GM12878 (cell line): ENCODE measurements around the gene IL4. TPM values are rescaled to one million over a fixed set of nuclear protein-coding genes. Genes with fewer than 3 reads are reported as not detected.

Experiments used
- ATAC-seq: fragments of 200-7000 bp; cut with Tn5 transposase; 3 replicates; pipeline ENCODE4 v1.9.1; 2020; ENCODE audit warnings: mild to moderate bottlenecking, moderate library complexity
- BruUV-seq: library from RNA; stranded (reverse); fragments of 400-500 nt; replicated peaks from 2 replicates; lab custom pipeline; 2021; lab: Mats Ljungman, UMichigan
- CTCF ChIA-PET: fragments of 300-600 bp; sonication (Branson Sonifier 250); formaldehyde crosslinking; extraction: SDS; loops from one replicate; lab custom pipeline; 2021; ENCODE audit warnings: inconsistent platforms; lab: Yijun Ruan, JAX
- POLR2A ChIA-PET: fragments of 350-600 bp; formaldehyde crosslinking; extraction: SDS; loops from one replicate; lab custom pipeline; 2021; ENCODE audit warnings: inconsistent platforms; lab: Charles Lee
- RAD21 ChIA-PET: fragments of 300-600 bp; sonication (Branson Sonifier 250); formaldehyde crosslinking; loops from one replicate; lab custom pipeline; 2023; ENCODE audit warnings: antibody characterized with exemption; ENCODE audit not compliant: unreplicated experiment; lab: Charles Lee
- SMC1A ChIA-PET: fragments of 300-600 bp; sonication (Branson Sonifier 250); formaldehyde crosslinking; loops from one replicate; lab custom pipeline; 2023; ENCODE audit not compliant: unreplicated experiment, uncharacterized antibody; lab: Charles Lee
- DNase-seq: peaks from one replicate; pipeline ENCODE4 v3.0.0-alpha.2; 2011; ENCODE audit warnings: low read depth, low spot score
- FAIRE-seq: peaks from 3 replicates; lab custom pipeline; 2011; peaks lifted over from hg19 to GRCh38; lab: Jason Lieb, UNC
- H2AFZ ChIP-seq: 2 replicates; pipeline ENCODE4 v1.6.0; 2011; ENCODE audit warnings: low read depth, low read length, control low read depth; ENCODE audit not compliant: control insufficient read depth
- H3K27ac ChIP-seq: 2 replicates; pipeline ENCODE4 v1.5.1; 2011; ENCODE audit warnings: control low read depth; ENCODE audit not compliant: control insufficient read depth, insufficient read depth
- H3K27me3 ChIP-seq, 2 experiments: replicated peaks in 1 of 2; 2 replicates each; pipeline versions ENCODE4 v1.6.0 to v1.6.1; 2011; ENCODE audit warnings: low read length in 1 of 2; ENCODE audit not compliant: control insufficient read depth in 2 of 2, insufficient read depth in 2 of 2
- H3K36me3 ChIP-seq, 2 experiments: 2 replicates each; pipeline ENCODE4 v1.5.1; 2011; ENCODE audit warnings: low read length in 1 of 2; ENCODE audit not compliant: control insufficient read depth in 2 of 2, insufficient read depth in 2 of 2
- H3K4me1 ChIP-seq: 2 replicates; pipeline ENCODE4 v1.6.1; 2011; ENCODE audit warnings: mild to moderate bottlenecking, low read length, moderate library complexity, mixed read lengths; ENCODE audit not compliant: control insufficient read depth, insufficient read depth
- H3K4me2 ChIP-seq: 2 replicates; pipeline ENCODE4 v1.6.0; 2011; ENCODE audit warnings: control low read depth; ENCODE audit not compliant: control insufficient read depth, insufficient read depth
- H3K4me3 ChIP-seq: fragments of 200-600 bp; sonication (generic); 2 replicates; pipeline ENCODE4 v1.5.1; 2016
- H3K79me2 ChIP-seq: 2 replicates; pipeline ENCODE4 v1.6.0; 2011; ENCODE audit warnings: low read length; ENCODE audit not compliant: control insufficient read depth, insufficient read depth
- H3K9ac ChIP-seq: 2 replicates; pipeline ENCODE4 v1.8.0; 2011; ENCODE audit warnings: low read length, control low read depth, mixed read lengths; ENCODE audit not compliant: control insufficient read depth, insufficient read depth
- H3K9me3 ChIP-seq: replicated peaks from 3 replicates; pipeline ENCODE4 v1.5.1; 2011; ENCODE audit warnings: mild to moderate bottlenecking, low read length; ENCODE audit not compliant: control insufficient read depth, insufficient read depth
- H4K20me1 ChIP-seq: 2 replicates; pipeline ENCODE4 v1.6.0; 2011; ENCODE audit not compliant: control insufficient read depth, insufficient read depth
- BCL11A ChIP-seq: IDR thresholded peaks from 2 replicates; pipeline ENCODE4 v1.6.1; 2011; ENCODE audit warnings: low read depth, low read length
- CHD2 ChIP-seq: IDR thresholded peaks from 2 replicates; pipeline ENCODE4 v1.6.1; 2011; ENCODE audit warnings: low read depth, low read length, improper control_type of control experiment, borderline replicate concordance
- ESRRA ChIP-seq: IDR thresholded peaks from 2 replicates; pipeline ENCODE4 v1.6.1; 2012; ENCODE audit warnings: mild to moderate bottlenecking, low read length, improper control_type of control experiment
- GATAD2B ChIP-seq: fragments of 450-650 bp; conservative IDR thresholded peaks from 2 replicates; pipeline ENCODE4 v1.6.1; 2017; ENCODE audit warnings: low read depth, mild to moderate bottlenecking, moderate library complexity
- NR2F1 ChIP-seq: fragments of 450-650 bp; conservative IDR thresholded peaks from 2 replicates; pipeline ENCODE4 v1.6.1; 2017; ENCODE audit warnings: mild to moderate bottlenecking
- SMAD1 ChIP-seq: fragments of 450-650 bp; IDR thresholded peaks from 2 replicates; pipeline ENCODE4 v1.6.1; 2018; ENCODE audit warnings: mild to moderate bottlenecking, low read depth; ENCODE audit not compliant: partially characterized antibody
- SPI1 ChIP-seq: IDR thresholded peaks from 2 replicates; pipeline ENCODE4 v1.6.1; 2011; ENCODE audit warnings: low read depth, mild to moderate bottlenecking, low read length, moderate library complexity, borderline replicate concordance; ENCODE audit not compliant: insufficient read depth
- WGBS: methylation state at CpG from one replicate; pipeline ENCODE4 v1.1.6; 2016; ENCODE audit warnings: low lambda C conversion rate; ENCODE audit not compliant: insufficient replicate concordance, insufficient coverage; ENCODE audit errors: missing lambda C conversion rate; 5-methylcytosine and 5-hydroxymethylcytosine counted together
- in situ Hi-C: fragments of 300-500 bp; cut with MboI; formaldehyde crosslinking; loops from 9 replicates; pipeline ENCODE4 v1.14.3; 2018; ENCODE audit warnings: mixed read lengths
- intact Hi-C: fragments of 100-400 bp; cut with micrococcal nuclease; formaldehyde crosslinking; loops from one replicate; pipeline ENCODE4 v1.14.2; 2022; ENCODE audit not compliant: unreplicated experiment
- polyA plus RNA-seq, 11 experiments: library from polyadenylated mRNA; depleted of rRNA in 4 of 11; unstranded in 6 of 11; stranded (reverse) in 5 of 11; fragments of >200 nt; fragmentation: Nextera tagmentation in 4 of 11; fragmentation: Illumina TruSeq in 1 of 11; extraction: Ambion mirVana in 4 of 11; extraction: Trizol in 1 of 11; gene quantifications; 1 replicate in 1 of 11; 2 replicates in 10 of 11; pipeline versions ENCODE4 v1.2.1 to v1.2.3, GENCODE V29; 2011 to 2016; ENCODE audit warnings: inconsistent platforms in 2 of 11, missing spikeins in 2 of 11, low read depth in 1 of 11
- total RNA-seq, 4 experiments: library from RNA; depleted of rRNA in 3 of 4; stranded (reverse); fragments of >200 nt in 3 of 4; fragmentation: Illumina TruSeq in 1 of 4; extraction: Trizol in 1 of 4; gene quantifications; 2 replicates each; pipeline versions ENCODE4 v1.2.1 to v1.2.3, GENCODE V29; 2013 to 2021
- TF ChIP-seq, protein P1 (sequence below): fragments of 150-350 bp; IDR thresholded peaks from 2 replicates; pipeline ENCODE4 v1.6.1; 2016; ENCODE audit warnings: low read depth, low read length

The IL4 gene
- total and polyA plus RNA-seq, 10 of the 15 experiments (the other 5 are each of a cell fraction or from before 2014, with no cell fraction given), result 0.20 to 0.80 (median 0.50) TPM; not detected in 7

DNA sequence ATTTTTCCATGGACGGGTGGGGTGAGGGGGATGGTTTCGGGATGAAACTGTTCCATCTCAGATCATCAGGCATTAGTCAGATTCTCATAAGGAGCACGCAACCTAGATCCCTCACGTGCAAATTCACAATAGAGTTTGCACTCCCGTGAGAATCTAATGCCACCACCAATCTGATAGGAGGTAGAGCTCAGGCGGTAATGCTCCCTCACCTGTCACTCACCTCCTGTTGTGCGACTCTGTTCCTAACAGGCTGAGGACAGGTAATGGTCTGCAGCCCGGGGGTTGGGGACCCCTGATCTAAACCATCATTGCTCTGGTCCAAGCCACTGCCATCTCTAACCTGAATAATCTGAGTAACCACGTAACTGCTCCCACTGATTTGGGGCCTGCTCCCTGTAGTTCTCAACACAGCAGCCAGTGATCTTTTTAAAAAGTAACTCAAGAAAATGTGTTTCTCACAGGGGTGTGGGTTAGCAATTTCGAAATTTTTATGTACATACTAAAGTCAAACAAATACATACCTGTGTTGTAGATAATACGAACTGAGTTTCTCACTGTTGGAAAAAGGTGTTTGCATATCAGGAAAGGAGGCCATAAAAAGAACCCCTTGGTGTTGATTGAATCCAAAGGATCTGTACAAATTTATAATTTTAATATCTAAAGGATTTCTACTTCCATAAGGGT, 27.1 kb upstream of the IL4 start (continued):
- no peak for TF ChIP-seq SMAD1

DNA sequence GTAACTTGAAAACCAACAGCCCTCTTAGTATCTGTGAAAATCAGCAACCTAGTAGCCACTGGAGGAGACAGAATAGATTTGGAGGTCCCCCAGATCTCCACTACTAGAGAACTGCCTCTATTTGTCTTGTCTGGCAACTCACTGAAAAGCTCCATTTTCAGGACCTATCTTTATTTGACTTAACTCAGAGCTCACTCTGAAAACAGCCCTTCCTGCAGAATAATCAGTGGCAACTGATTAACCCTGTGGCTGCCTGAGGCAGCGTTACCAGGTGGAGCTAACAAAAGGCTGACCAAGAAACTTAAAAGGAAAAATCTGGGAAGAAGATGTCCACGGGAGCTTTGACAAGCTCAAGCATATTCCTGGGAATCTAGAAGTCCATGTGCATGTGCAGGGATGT, 26.3 kb upstream of the IL4 start:
- H2AFZ ChIP-seq, result no peak overlapping the region
- H3K9me3 ChIP-seq, result no peaks in the 10 kb centered on the region; the same call in 1 of the 3 replicates
- intact Hi-C loops, result no loop called here
- ChIA-PET SMC1A (interaction anchor here (1.0 to 2.6 kb wide), 6 partner anchors 9 to 61 kb away, joined by 3 to 12 read pairs (median 3); partner anchors contain the start of gene IL13), RAD21 (interaction anchor here (1.2 to 1.4 kb wide), 2 partner anchors 14 to 61 kb away, joined by 3 to 5 read pairs; no protein-coding TSS in a partner anchor), POLR2A (interaction anchor here (0.9 to 1.5 kb wide), 3 partner anchors 8 to 91 kb away, joined by 3 to 5 read pairs (median 4); partner anchors contain the start of gene RAD50)
- DNase-seq (no peak), FAIRE-seq (no peak), ATAC-seq (no peak)
- no peaks in the 10 kb centered on the region for H3K4me1 ChIP-seq
- H3K27me3 ChIP-seq, result no peaks in the 10 kb centered on the region
- H3K4me2 ChIP-seq, result no peak overlapping the region
- BruUV-seq, result no TSS peak
- no peak overlapping the region for H3K4me3 ChIP-seq
- in situ Hi-C loops, result no loop called here
- no peak overlapping the region for H3K9ac ChIP-seq
- no peak overlapping the region for H3K27ac ChIP-seq
- WGBS, result 73% methylated on average over 2 of the region's 2 CpGs
- no peaks in the 10 kb centered on the region for H3K79me2 ChIP-seq
- peaks cover 6 to 7% of the 10 kb centered on the region in 2 experiments for H3K36me3 ChIP-seq
- no peak for TF ChIP-seq NR2F1
- no peak for TF ChIP-seq GATAD2B
- no peak for TF ChIP-seq ESRRA
- TF ChIP-seq, protein P1, sequence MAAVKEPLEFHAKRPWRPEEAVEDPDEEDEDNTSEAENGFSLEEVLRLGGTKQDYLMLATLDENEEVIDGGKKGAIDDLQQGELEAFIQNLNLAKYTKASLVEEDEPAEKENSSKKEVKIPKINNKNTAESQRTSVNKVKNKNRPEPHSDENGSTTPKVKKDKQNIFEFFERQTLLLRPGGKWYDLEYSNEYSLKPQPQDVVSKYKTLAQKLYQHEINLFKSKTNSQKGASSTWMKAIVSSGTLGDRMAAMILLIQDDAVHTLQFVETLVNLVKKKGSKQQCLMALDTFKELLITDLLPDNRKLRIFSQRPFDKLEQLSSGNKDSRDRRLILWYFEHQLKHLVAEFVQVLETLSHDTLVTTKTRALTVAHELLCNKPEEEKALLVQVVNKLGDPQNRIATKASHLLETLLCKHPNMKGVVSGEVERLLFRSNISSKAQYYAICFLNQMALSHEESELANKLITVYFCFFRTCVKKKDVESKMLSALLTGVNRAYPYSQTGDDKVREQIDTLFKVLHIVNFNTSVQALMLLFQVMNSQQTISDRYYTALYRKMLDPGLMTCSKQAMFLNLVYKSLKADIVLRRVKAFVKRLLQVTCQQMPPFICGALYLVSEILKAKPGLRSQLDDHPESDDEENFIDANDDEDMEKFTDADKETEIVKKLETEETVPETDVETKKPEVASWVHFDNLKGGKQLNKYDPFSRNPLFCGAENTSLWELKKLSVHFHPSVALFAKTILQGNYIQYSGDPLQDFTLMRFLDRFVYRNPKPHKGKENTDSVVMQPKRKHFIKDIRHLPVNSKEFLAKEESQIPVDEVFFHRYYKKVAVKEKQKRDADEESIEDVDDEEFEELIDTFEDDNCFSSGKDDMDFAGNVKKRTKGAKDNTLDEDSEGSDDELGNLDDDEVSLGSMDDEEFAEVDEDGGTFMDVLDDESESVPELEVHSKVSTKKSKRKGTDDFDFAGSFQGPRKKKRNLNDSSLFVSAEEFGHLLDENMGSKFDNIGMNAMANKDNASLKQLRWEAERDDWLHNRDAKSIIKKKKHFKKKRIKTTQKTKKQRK, result no peak
- no peak for TF ChIP-seq BCL11A
- TF ChIP-seq SPI1, result no peak
- TF ChIP-seq CHD2, result no peak
- TF ChIP-seq, all 136 proteins: peak for 0
- CTCF ChIA-PET, result interaction anchor here (1.2 to 1.7 kb wide), 4 partner anchors 9 to 173 kb away, joined by 3 to 7 read pairs (median 5); no protein-coding TSS in a partner anchor
- H4K20me1 ChIP-seq, result no peaks in the 10 kb centered on the region
